ENCODE results near the gene TBCD. TPM values are rescaled to one million over a fixed set of nuclear protein-coding genes. Genes with fewer than 3 reads are reported as not detected.

TBCD gene
- total RNA-seq, 5 donors from 2014 or later (not counting 1 experiment from before 2014, with no cell fraction given), result 94.4 to 262 (median 223) TPM

GRCh38 chr17:82970818-82971590 is 219.1 kb downstream of the TBCD start:
- H3K36me3 ChIP-seq (ENCODE audit: control insufficient read depth in 2 of 2, extremely low read depth in 1 of 2, insufficient read depth in 1 of 2, low read length in 1 of 2), result no peaks in the 10 kb centered on the region
- 92% methylated on average over 45 of the region's 46 CpGs for WGBS (ENCODE audit: insufficient coverage)
- H3K27ac ChIP-seq (ENCODE audit: low read length), result no peak overlapping the region
- peaks cover 0 to 6% of the 10 kb centered on the region in 2 experiments for H3K4me1 ChIP-seq (ENCODE audit: control insufficient read depth in 1 of 2, extremely low read depth in 1 of 2, insufficient read depth in 2 of 2, low read length in 2 of 2)
- no peak overlapping the region for H3K27ac Mint-ChIP-seq
- POLR2A ChIA-PET, result no interaction called here
- no peak overlapping the region for H3K4me3 ChIP-seq (ENCODE audit: control insufficient read depth in 1 of 2, extremely low read depth in 1 of 2, low read length in 1 of 2)
- H3K9me3 Mint-ChIP-seq, result no peaks in the 10 kb centered on the region
- H3K27me3 Mint-ChIP-seq, result no peaks in the 10 kb centered on the region
- DNase-seq, result no peak
- peaks cover 8% of the 10 kb centered on the region for H3K36me3 Mint-ChIP-seq
- ATAC-seq (replicated peaks in 1 of 4), result no peak
- no peaks in the 10 kb centered on the region for H3K9me3 ChIP-seq
- peaks cover 0 to 3% of the 10 kb centered on the region in 2 experiments for H3K27me3 ChIP-seq (replicated peaks in 1 of 2; ENCODE audit: control insufficient read depth in 2 of 2, extremely low read depth in 1 of 2, insufficient read depth in 2 of 2, low read length in 1 of 2)
- no peak overlapping the region for H3K4me3 Mint-ChIP-seq
- CTCF ChIA-PET, result no interaction called here
- H3K4me1 Mint-ChIP-seq, result no peaks in the 10 kb centered on the region

- no peaks in the 10 kb centered on the region for H3K36me3 Mint-ChIP-seq
- Histone ChIP-seq H3K9me3 (no peaks in the 10 kb centered on the region), H3K36me3 (ENCODE audit: control insufficient read depth in 2 of 2, extremely low read depth in 1 of 2, insufficient read depth in 1 of 2, low read length in 1 of 2) (no peaks in the 10 kb centered on the region), H3K27me3 (replicated peaks in 1 of 2; ENCODE audit: control insufficient read depth in 2 of 2, extremely low read depth in 1 of 2, insufficient read depth in 2 of 2, low read length in 1 of 2) (peaks cover 0 to 3% of the 10 kb centered on the region in 2 experiments), H3K4me1 (ENCODE audit: control insufficient read depth in 1 of 2, extremely low read depth in 1 of 2, insufficient read depth in 2 of 2, low read length in 2 of 2) (peaks cover 0 to 14% of the 10 kb centered on the region in 2 experiments), H3K4me3 (ENCODE audit: control insufficient read depth in 1 of 2, extremely low read depth in 1 of 2, low read length in 1 of 2) (no peak overlapping the region), H3K27ac (ENCODE audit: low read length) (no peak overlapping the region)
- ATAC-seq (replicated peaks in 1 of 4) (no peak), DNase-seq (no peak)
- H3K9me3 Mint-ChIP-seq, result no peaks in the 10 kb centered on the region
- no peak overlapping the region for H3K4me3 Mint-ChIP-seq
- no peaks in the 10 kb centered on the region for H3K27me3 Mint-ChIP-seq
- ChIA-PET CTCF (no interaction called here), POLR2A (no interaction called here)
- no peak overlapping the region for H3K27ac Mint-ChIP-seq
- peaks cover 0 to 3% (median 2%) of the 10 kb centered on the region in 3 donors for H3K4me1 Mint-ChIP-seq
- WGBS (ENCODE audit: insufficient coverage), result 86% methylated on average over 11 of the region's 17 CpGs
Observed at GRCh38 chr17:82972836-82973372, 221.0 kb downstream of the TBCD start.

- no peak for ATAC-seq (replicated peaks in 1 of 4)
- CTCF ChIA-PET, result no interaction called here
- peaks cover 7 to 10% (median 8%) of the 10 kb centered on the region in 3 donors for H3K4me1 Mint-ChIP-seq
Observed at GRCh38 chr17:82973456-82974135, 221.7 kb downstream of the TBCD start.

GRCh38 chr17:82974136-82974952 is 222.5 kb downstream of the TBCD start:
- Mint-ChIP-seq H3K27ac (no peak overlapping the region), H3K36me3 (no peaks in the 10 kb centered on the region), H3K9me3 (no peaks in the 10 kb centered on the region), H3K4me1 (peaks cover 14 to 17% (median 16%) of the 10 kb centered on the region in 3 donors), H3K4me3 (no peak overlapping the region), H3K27me3 (no peaks in the 10 kb centered on the region)
- ChIA-PET POLR2A (no interaction called here), CTCF (no interaction called here)
- Histone ChIP-seq H3K4me3 (ENCODE audit: control insufficient read depth in 1 of 2, extremely low read depth in 1 of 2, low read length in 1 of 2) (no peak overlapping the region), H3K27ac (ENCODE audit: low read length) (no peak overlapping the region), H3K9me3 (no peaks in the 10 kb centered on the region), H3K36me3 (ENCODE audit: control insufficient read depth in 2 of 2, extremely low read depth in 1 of 2, insufficient read depth in 1 of 2, low read length in 1 of 2) (no peaks in the 10 kb centered on the region), H3K27me3 (replicated peaks in 1 of 2; ENCODE audit: control insufficient read depth in 2 of 2, extremely low read depth in 1 of 2, insufficient read depth in 2 of 2, low read length in 1 of 2) (peaks cover 0 to 3% of the 10 kb centered on the region in 2 experiments), H3K4me1 (ENCODE audit: control insufficient read depth in 1 of 2, extremely low read depth in 1 of 2, insufficient read depth in 2 of 2, low read length in 2 of 2) (peaks cover 10 to 23% of the 10 kb centered on the region in 2 experiments)
- DNase-seq (no peak), ATAC-seq (replicated peaks in 1 of 4) (no peak)
- WGBS (ENCODE audit: insufficient coverage), result 98% methylated on average over 22 of the region's 28 CpGs

More at GRCh38 chr17:82973456-82974135, 221.7 kb downstream of the TBCD start:
- Mint-ChIP-seq H3K27ac (no peak overlapping the region), H3K36me3 (no peaks in the 10 kb centered on the region), H3K9me3 (no peaks in the 10 kb centered on the region), H3K4me3 (no peak overlapping the region), H3K27me3 (no peaks in the 10 kb centered on the region)
- H3K9me3 ChIP-seq, result no peaks in the 10 kb centered on the region
- POLR2A ChIA-PET, result no interaction called here
- no peaks in the 10 kb centered on the region for H3K36me3 ChIP-seq (ENCODE audit: control insufficient read depth in 2 of 2, extremely low read depth in 1 of 2, insufficient read depth in 1 of 2, low read length in 1 of 2)
- no peak overlapping the region for H3K4me3 ChIP-seq (ENCODE audit: control insufficient read depth in 1 of 2, extremely low read depth in 1 of 2, low read length in 1 of 2)
- H3K4me1 ChIP-seq (ENCODE audit: control insufficient read depth in 1 of 2, extremely low read depth in 1 of 2, insufficient read depth in 2 of 2, low read length in 2 of 2), result peaks cover 6 to 21% of the 10 kb centered on the region in 2 experiments
- no peak for DNase-seq
- WGBS (ENCODE audit: insufficient coverage), result 92% methylated on average over 30 of the region's 31 CpGs
- H3K27ac ChIP-seq (ENCODE audit: low read length), result no peak overlapping the region
- H3K27me3 ChIP-seq (replicated peaks in 1 of 2; ENCODE audit: control insufficient read depth in 2 of 2, extremely low read depth in 1 of 2, insufficient read depth in 2 of 2, low read length in 1 of 2), result peaks cover 0 to 3% of the 10 kb centered on the region in 2 experiments

GRCh38 chr17:82976982-82977488 is 225.2 kb downstream of the TBCD start:
- ChIA-PET POLR2A (interaction anchor here in 1 of 2 donors (1.0 kb wide), 1 partner anchor 71 kb away, joined by 3 read pairs; no protein-coding TSS in a partner anchor), CTCF (no interaction called here)
- H3K36me3 Mint-ChIP-seq, result no peaks in the 10 kb centered on the region
- H3K9me3 Mint-ChIP-seq, result no peaks in the 10 kb centered on the region
- DNase-seq, result no peak
- no peak overlapping the region for H3K4me3 ChIP-seq (ENCODE audit: control insufficient read depth in 1 of 2, extremely low read depth in 1 of 2, low read length in 1 of 2)
- no peak overlapping the region for H3K27ac ChIP-seq (ENCODE audit: low read length)
- peaks cover 22 to 35% (median 30%) of the 10 kb centered on the region in 3 donors for H3K4me1 Mint-ChIP-seq
- no peak overlapping the region for H3K4me3 Mint-ChIP-seq
- H3K27ac Mint-ChIP-seq, result no peak overlapping the region
- H3K27me3 Mint-ChIP-seq, result no peaks in the 10 kb centered on the region
- no peak for ATAC-seq (replicated peaks in 1 of 4)
- no peaks in the 10 kb centered on the region for H3K27me3 ChIP-seq (replicated peaks in 1 of 2; ENCODE audit: control insufficient read depth in 2 of 2, extremely low read depth in 1 of 2, insufficient read depth in 2 of 2, low read length in 1 of 2)
- 94% methylated on average over 15 of the region's 29 CpGs for WGBS (ENCODE audit: insufficient coverage)
- H3K9me3 ChIP-seq, result no peaks in the 10 kb centered on the region
- peaks cover 10 to 17% of the 10 kb centered on the region in 2 experiments for H3K4me1 ChIP-seq (ENCODE audit: control insufficient read depth in 1 of 2, extremely low read depth in 1 of 2, insufficient read depth in 2 of 2, low read length in 2 of 2)
- peaks cover 0 to 3% of the 10 kb centered on the region in 2 donors for H3K36me3 ChIP-seq (ENCODE audit: control insufficient read depth in 2 of 2, extremely low read depth in 1 of 2, insufficient read depth in 1 of 2, low read length in 1 of 2)

- POLR2A ChIA-PET, result interaction anchor here in 1 of 2 donors (1.0 kb wide), 1 partner anchor 71 kb away, joined by 3 read pairs; no protein-coding TSS in a partner anchor
- Mint-ChIP-seq H3K36me3 (no peaks in the 10 kb centered on the region), H3K4me3 (no peak overlapping the region), H3K9me3 (no peaks in the 10 kb centered on the region), H3K27me3 (no peaks in the 10 kb centered on the region), H3K4me1 (peaks cover 22 to 35% (median 30%) of the 10 kb centered on the region in 3 donors), H3K27ac (no peak overlapping the region)
- no peak for ATAC-seq (replicated peaks in 1 of 4)
- DNase-seq, result no peak
- no peak overlapping the region for H3K27ac ChIP-seq (ENCODE audit: low read length)
- CTCF ChIA-PET, result no interaction called here
- no peaks in the 10 kb centered on the region for H3K9me3 ChIP-seq
- peaks cover 10 to 17% of the 10 kb centered on the region in 2 experiments for H3K4me1 ChIP-seq (ENCODE audit: control insufficient read depth in 1 of 2, extremely low read depth in 1 of 2, insufficient read depth in 2 of 2, low read length in 2 of 2)
- 92% methylated on average over 17 of the region's 20 CpGs for WGBS (ENCODE audit: insufficient coverage)
- H3K4me3 ChIP-seq (ENCODE audit: control insufficient read depth in 1 of 2, extremely low read depth in 1 of 2, low read length in 1 of 2), result no peak overlapping the region
- H3K27me3 ChIP-seq (replicated peaks in 1 of 2; ENCODE audit: control insufficient read depth in 2 of 2, extremely low read depth in 1 of 2, insufficient read depth in 2 of 2, low read length in 1 of 2), result no peaks in the 10 kb centered on the region
- peaks cover 0 to 3% of the 10 kb centered on the region in 2 donors for H3K36me3 ChIP-seq (ENCODE audit: control insufficient read depth in 2 of 2, extremely low read depth in 1 of 2, insufficient read depth in 1 of 2, low read length in 1 of 2)
Observed at GRCh38 chr17:82977606-82978005, 225.7 kb downstream of the TBCD start.
